GM12892 (cell line): ENCODE measurements around the gene DUS1L.

Experiments used
- POLR2A ChIP-seq: IDR thresholded peaks from 2 replicates; pipeline ENCODE4 v1.6.1; 2011; ENCODE audit warnings: low read depth, low read length, control low read depth
- POLR2AphosphoS5 ChIP-seq: IDR thresholded peaks from 2 replicates; pipeline ENCODE4 v1.6.1; 2011; ENCODE audit warnings: low read depth, low read length, control low read depth

- TF ChIP-seq POLR2AphosphoS5: no peak
- no peak for TF ChIP-seq POLR2A
Observed at GRCh38 chr17:82073446-82073845, 7.8 kb upstream of the DUS1L start.
